AG09309 (cell line): ENCODE measurements around the gene IL31.

ENCODE experiments used
- DNase-seq: peaks from one replicate; pipeline ENCODE4 v3.0.0-alpha.2; 2010; ENCODE audit warnings: low read depth
- H3K4me3 ChIP-seq: 2 replicates; pipeline ENCODE4 v1.5.1; 2011; ENCODE audit warnings: mild to moderate bottlenecking, low read depth, low read length, moderate library complexity; ENCODE audit not compliant: control insufficient read depth
- TF ChIP-seq, protein P1 (sequence below): IDR thresholded peaks from 2 replicates; pipeline ENCODE4 v1.5.1; 2011; ENCODE audit warnings: mild to moderate bottlenecking, low read depth, low read length, inconsistent platforms; ENCODE audit not compliant: insufficient read depth, control insufficient read depth; ENCODE audit errors: missing control alignments

The IL31 gene

DNA sequence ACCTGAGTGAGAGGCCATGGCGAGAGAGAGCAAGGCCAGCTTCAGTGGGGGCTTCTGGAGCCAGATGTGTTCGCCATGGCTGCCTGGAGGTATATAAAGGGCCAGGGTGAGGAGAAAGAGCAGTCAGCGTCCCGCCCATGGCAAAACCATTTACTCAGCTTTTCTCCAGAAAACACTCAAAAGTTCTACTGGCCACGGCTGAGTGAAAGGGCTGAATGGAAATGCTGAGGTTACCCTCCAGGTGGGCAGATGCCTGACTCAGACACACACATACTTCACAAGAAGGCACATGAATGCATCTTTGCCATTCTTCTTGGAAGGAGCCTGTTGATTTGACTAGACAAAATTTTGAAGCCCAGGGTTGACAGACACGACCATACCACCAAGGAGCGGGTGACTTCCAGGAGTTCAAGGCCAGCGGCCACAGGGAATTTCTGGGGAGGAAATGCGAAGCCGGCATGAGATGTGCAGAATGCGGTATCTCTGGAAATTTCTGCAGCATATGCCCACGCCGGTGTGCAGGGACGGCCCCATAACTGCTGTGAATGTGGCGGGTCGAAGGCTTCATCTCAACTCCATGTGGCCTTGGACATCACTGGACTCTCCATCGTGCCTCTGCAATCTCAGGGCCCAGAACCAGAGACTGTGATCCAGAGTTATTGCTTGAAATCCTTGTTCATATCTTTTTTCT is at the start of gene IL31:
TSS of gene IL31 (minus strand) at position 67 of the 691 bp plus-strand sequence. CDS start at position 18, 49 bp downstream.
- TF ChIP-seq, protein P1, sequence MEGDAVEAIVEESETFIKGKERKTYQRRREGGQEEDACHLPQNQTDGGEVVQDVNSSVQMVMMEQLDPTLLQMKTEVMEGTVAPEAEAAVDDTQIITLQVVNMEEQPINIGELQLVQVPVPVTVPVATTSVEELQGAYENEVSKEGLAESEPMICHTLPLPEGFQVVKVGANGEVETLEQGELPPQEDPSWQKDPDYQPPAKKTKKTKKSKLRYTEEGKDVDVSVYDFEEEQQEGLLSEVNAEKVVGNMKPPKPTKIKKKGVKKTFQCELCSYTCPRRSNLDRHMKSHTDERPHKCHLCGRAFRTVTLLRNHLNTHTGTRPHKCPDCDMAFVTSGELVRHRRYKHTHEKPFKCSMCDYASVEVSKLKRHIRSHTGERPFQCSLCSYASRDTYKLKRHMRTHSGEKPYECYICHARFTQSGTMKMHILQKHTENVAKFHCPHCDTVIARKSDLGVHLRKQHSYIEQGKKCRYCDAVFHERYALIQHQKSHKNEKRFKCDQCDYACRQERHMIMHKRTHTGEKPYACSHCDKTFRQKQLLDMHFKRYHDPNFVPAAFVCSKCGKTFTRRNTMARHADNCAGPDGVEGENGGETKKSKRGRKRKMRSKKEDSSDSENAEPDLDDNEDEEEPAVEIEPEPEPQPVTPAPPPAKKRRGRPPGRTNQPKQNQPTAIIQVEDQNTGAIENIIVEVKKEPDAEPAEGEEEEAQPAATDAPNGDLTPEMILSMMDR: no peak
- no peak within 1 kb of the TSS for H3K4me3 ChIP-seq
- no peak for DNase-seq

DNA sequence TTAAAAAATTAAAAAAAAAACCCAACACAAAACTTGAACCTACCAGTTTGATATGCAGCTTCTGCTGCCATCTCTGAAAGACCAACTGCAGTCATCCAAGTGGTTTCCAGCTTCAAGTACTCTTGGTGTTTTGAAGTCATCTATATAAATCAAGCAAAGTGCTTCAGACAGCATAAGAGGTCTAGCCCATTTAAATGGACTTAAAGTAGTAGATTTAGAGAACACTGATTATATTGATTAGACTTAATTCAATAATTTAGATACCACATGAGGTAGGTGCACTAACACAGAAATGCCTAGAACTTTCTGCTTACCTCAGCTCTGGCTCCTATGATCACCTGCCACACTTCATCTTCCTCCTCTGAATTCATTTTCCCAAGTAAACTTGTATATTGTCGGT is 42.4 kb upstream of the IL31 start:
- H3K4me3 ChIP-seq: no peak overlapping the region
- no peak for DNase-seq
- TF ChIP-seq, protein P1: no peak

DNA sequence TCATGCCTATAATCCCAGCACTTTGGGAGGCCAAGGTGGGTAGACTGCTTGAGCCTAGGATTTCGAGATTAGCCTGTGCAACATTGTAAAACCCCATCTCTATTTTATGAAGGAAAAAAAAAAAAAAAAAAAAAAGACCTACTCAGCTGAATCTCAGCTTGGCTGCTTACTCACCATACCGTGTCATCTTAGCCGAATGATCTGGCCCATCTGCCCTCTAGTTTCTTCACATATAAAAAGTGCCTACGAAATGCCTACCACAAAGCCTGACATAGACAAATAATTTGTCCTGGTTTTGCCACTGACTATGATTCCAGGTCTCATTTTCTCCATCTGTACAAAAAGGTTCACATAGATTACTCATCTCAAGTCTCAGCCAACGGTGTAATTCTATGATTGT is 41.8 kb upstream of the IL31 start:
- no peak overlapping the region for H3K4me3 ChIP-seq
- no peak for DNase-seq
- TF ChIP-seq, protein P1: no peak

DNA sequence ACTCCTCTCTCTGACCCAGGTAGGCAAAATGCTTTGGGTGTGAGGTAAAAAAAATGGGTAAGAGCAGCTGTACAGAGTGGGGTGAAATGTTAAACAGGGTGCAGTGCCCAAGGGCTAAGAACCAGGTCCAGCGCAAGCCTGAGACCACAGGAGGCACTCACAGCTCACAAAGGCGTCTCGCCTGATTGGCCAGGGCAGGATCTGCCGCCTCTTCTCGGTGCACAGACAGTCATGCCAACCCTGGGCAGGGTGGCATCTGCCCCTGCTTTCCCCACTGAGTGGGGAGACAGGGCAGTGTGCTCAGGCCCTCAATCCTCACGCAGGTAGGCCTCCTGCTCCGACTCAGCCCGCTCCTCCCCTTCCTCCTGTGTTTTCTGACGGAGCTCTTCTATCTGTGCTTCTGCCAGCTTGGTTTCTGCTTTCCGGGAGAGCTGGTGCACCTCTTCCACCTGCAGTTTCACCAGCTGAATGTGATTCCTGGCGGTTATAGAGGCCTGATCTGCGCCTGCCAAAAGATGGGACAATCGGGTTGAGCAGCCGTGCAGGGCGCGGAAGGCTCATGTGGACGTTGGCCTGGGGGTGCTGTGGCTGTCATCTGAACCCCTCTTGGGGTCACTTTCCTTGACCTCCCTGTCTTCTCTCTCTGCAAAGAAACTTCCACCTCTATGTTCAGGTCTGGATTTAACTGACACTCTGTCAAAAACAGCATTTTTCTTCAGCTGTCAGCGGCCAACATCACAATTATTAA is 34.2 kb upstream of the IL31 start:
- TF ChIP-seq, protein P1: no peak
- no peak overlapping the region for H3K4me3 ChIP-seq
- no peak for DNase-seq

DNA sequence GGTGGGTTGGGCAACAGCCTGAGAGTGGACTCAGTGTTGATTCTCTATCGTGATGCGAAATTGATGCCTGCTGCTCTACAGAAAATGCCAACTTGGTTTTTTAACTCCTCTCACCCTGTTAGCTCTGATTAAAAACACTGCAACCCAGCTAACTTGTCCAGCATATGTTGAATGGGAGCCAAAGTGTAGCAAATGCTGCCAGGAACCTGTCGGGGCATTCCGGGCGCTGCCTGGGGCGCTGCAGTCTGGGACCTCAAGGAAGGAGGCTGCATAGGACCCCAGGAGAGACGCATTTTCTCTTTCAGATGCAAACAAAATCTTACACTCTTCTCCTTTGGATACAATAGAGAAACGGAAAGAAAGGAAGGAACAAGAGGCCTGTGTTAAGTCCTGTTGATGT is 33.4 kb upstream of the IL31 start:
- no peak for DNase-seq
- no peak overlapping the region for H3K4me3 ChIP-seq
- TF ChIP-seq, protein P1: no peak

DNA sequence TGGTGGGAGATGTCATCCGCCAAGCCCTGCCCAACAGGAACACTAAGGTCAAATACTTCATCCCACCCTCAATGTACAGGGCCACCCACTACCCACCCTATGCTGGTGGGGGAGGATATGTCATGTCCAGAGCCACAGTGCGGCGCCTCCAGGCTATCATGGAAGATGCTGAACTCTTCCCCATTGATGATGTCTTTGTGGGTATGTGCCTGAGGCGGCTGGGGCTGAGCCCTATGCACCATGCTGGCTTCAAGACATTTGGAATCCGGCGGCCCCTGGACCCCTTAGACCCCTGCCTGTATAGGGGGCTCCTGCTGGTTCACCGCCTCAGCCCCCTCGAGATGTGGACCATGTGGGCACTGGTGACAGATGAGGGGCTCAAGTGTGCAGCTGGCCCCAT is 33.0 kb upstream of the IL31 start:
- TF ChIP-seq, protein P1: no peak
- H3K4me3 ChIP-seq: no peak overlapping the region
- no peak for DNase-seq
